NCI-H524 treated with DMSO at 0.1 percent for 48 hours (cell line): ENCODE results near the gene PPM1L.
"Not testable (repeated sequence)": the region's sequence is repeated elsewhere in the genome, so short reads cannot be mapped to it uniquely, and the experiment has no call there.

Experiments used
- DNase-seq: peaks from one replicate; lab custom pipeline; 2025; lab: John Stamatoyannopoulos, UW

The PPM1L gene

DNA sequence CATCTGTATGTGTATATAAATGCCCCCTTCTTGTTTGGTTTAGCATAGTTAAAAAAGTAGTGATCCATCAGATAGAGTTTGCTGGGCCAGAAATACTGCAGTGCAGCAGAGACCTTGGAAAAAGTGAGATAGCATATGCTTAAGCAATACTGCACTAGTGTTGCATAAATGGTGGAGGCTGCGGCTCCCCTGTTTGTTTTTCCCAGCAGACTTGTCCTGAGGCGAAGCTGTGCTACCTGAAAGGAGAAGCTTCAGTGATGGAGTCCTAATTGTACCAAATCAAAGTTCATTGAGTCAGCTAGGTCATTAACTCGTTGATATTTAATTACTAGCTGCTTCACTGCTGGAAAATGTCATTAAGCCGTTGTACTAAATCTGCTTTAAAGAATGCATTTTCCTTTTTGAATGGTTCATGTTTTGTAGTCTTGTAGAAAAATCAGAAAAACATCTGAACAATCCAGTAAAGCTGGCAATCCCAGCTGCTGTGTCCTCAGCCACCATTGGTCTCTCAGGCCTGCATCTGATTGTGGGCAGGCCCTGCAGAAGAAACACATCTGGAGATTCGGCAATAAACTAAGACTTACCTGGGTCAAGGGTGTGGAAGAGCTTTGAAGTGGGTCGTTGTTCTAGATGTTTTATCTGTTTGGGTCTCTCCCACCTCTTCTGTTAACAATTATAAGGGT lies 179.5 kb downstream of the PPM1L start:
- DNase-seq, result no peak

DNA sequence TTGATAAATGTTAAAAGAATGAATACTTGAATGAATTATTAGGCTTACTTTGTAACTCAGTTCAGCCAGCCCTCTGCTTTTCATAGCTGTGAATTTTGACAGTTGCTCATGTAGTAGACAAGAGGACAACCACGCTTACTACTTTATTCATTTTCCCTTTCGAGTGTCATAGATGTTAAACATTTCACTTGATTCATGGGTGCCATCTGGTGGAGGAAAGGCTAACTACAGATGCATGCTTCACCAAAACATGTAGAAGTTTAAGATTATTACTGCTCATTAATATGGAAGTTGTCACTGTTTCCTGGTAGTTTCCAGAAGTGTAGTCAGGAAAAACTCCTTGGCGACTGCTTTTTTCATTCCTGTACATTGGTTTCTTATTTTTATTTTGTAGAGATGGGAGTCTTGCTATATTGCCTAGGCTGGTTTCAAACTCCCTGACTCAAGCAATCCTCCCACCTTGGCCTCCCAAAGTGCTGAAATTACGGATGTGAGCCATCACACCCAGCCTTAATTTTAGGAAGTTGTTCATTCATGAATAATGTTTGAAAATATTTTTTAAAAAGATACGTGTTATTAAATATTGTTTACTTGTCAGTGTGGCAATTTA lies 186.0 kb downstream of the PPM1L start:
- no peak for DNase-seq

DNA sequence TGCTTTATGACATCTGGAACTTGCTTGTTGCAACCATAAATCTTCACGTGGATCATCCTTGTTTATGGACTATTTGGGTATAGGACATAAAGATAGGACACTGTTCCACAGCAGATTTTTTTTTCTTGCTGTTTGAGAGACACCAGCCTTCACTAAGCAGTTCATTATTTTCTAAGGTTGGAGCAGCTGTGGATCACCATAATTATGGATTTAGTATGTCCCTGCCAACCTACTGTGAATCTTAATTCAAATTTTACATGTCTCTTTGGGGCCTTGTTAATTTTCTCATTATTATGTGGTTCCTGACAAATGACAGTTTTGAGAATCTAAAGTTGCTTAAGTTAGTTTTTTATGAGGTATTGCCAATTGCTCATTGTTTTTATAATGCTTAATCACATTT lies 188.0 kb downstream of the PPM1L start:
- DNase-seq, result no peak

DNA sequence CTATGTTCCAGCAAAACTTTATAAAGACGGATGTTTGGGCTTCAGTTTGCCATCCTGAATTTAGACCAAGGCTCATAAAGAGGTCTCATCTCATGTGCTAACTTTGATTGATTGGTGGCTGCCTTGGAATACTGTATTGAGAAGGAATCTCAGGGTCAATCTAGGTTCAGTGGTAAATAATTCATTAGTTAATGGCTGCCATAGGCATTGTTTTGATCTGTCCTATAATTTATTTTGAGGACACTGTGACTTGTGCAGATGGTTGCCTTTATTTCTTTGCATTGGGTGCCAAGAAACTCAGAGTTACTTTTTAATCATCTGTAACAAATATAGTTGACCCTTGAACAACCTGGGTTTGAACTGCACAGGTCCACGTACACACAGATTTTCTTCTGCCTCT lies 189.3 kb downstream of the PPM1L start:
- DNase-seq, result no peak

DNA sequence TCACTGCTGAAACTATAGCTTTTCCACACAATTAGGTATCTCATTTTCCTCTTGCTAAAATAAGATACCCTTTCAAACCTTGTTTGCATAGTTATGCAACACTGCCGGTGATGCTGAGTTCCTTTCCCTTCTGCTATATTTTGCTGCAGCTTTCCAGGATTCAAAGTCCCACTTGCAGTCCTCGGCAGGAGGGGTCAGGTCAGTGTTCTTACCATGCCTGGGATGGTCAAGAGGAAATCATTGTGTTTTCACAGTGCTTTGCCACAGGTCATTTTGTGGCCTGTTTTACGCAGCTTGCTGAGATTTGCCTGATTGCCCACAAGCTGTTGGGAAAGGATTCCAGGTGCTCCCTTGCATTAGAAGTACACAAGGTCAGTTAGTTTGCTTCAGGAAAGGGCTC lies 192.2 kb downstream of the PPM1L start:
- no peak for DNase-seq

DNA sequence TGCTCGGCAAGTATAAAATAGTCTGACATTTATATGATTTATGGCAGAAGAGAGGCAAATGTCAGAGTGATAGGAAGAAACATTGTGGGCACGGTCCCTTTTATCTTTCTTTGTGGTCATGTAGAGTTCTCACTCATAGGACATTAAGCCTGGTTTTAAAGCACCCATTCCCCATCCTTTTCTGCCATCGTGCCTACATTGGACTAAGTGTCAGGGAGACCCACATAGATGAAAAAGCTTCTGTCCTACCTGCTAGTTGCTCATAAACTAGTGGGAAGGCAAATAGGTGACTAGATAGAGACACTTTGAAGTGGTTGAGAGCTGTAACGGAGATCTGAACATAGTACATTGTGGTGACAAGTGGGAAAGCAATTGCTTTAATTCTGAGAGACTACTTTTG lies 193.4 kb downstream of the PPM1L start:
- DNase-seq, result no peak

DNA sequence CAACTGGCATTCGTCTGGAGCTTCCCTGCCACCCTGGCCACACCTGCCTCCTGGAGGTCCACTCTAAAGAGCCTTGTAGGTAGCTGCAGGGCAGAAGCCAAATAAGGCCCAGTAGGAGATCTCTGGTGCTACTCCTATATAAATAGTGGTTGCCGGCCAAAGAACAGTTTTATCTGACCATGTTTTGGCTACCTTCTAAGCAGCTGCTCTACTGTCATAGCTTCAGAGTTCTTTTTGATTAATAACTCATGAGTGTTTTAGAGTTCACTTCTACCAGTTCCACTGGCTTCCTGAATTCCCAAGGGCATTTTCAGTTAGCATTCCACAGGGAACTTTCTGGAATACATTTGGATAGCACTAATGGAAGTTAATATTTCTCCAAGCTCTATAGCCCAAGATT lies 194.5 kb downstream of the PPM1L start:
- DNase-seq, result no peak

DNA sequence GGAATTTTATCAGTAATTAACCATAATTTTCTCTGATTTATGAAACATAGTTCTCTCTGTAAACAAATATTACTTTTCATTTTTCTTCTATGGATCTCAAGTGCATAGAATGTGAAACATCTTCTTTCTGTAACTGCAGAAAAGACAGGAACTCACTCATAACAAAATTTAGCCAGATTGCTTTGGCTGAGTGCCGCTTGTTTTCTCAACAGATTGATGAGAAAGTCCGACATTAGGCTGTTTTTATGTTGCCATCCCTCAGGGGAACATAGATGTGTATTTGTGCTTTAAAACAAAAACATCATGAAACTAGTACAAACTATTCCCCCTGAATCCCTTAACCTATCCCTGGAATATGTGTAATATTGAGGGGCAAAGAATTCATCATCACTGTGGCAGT lies 194.9 kb downstream of the PPM1L start:
- no peak for DNase-seq

DNA sequence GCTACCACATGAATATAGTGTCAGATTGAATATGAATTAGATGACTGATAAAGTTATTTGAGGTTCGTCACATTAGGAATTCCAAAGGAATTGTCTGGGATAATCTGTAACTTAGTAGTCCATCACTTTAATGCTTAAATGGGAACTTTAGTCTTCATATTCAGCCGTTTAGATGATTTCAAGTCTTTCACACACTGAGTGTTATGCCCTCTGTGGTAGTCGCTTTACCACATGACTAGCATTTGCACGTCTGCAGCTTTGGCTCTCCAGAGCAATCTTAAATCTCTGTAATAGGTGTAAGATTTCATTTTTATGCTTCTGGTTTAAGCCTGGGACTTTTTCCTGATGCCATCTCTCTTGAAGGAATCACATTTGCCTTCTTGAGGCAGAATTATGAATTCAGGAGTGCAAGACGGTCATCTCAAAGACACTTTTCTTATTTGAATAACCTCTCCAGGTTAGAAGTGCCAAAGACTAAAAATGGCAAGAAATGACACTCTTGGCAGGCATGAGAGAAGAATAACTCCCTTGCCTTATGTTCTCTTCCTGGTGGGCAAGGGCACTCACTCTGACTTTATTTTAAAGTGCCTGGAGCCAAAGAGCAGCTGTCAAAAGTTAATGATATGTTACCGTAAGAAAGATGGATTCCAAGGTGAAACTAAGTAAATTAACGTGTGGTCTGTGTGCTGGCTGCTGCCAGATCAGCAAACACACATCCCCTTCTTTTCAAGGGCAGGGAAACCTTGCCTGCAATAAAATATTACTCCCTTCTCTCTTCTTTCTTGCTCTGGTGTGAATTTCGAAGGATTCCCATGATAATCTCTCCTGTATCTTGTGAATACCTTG lies 195.8 kb downstream of the PPM1L start:
- peak; percentile 12 for DNase-seq

DNA sequence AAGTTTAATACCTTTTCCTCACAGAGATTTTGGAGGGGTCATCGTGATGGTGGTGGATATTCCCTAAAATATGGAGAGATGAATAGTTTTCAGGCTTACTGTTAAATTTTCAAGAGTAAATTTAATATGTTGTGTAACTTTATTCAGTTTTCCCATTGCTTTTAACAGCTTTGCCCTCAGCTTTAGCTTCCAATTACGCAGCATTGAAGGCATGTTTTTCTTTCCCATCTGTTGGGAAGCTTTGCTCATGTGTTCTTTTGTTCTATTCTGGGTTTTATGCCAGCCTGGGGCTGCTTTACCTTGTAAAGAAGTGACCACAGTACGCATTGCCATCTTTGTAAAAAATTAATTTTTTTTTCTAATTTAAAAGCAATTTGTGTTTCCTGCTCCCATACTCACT lies 197.7 kb downstream of the PPM1L start:
- no peak for DNase-seq

DNA sequence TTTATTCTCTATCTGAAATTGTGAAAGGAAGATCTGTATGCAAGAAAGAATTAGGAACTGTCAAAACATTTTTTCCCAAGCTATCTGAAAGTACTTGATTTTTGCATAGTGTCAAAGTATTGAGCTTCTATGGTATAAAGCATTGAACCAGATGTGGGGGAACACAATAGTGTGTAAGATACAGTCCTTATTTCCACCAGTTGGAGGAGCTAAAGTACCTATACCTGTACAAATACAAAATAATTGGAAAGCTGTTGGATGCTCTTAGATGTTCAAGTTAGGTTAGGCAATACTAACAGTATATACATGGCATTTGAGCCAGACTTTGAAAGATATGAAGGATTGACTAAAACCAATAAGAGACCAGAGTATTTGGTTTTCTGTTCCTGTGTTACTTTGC lies 200.8 kb downstream of the PPM1L start:
- no peak for DNase-seq

DNA sequence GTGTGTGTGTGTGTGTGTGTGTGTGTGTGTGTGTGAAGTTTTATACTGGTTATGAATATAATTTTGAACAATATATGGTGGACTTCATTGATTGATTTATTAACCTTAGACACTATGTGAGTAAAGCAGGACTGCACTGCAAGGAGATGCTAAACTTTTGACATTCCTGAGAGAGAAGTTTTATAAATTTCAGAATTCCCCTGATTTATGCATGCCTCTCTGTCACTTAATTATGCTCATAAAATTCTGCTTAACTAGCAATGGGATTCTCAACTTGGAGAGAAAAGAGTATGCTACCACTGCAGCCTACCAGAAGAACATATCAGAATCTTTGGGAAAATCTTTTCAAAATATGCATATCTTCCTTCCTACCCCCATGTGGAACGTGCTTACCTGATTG lies 204.5 kb downstream of the PPM1L start:
- DNase-seq, result no peak

DNA sequence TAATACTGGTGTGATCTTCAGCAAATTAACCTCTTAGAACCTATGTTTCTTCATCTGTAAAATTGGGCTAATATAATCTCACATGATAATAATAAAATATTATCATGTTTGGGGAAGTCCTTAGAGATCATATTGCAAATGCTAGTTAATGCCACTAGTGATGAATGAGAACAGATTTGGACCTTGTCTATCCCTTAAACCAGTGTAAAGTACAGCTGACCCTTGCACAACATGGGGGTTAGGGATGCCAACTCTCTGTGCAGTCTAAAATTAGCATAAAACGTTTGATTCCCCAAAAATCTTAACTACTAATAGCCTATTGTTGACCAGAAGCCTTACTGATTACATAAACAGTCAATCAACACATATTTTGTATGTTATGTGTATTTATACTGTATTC lies 207.9 kb downstream of the PPM1L start:
- DNase-seq, result no peak

DNA sequence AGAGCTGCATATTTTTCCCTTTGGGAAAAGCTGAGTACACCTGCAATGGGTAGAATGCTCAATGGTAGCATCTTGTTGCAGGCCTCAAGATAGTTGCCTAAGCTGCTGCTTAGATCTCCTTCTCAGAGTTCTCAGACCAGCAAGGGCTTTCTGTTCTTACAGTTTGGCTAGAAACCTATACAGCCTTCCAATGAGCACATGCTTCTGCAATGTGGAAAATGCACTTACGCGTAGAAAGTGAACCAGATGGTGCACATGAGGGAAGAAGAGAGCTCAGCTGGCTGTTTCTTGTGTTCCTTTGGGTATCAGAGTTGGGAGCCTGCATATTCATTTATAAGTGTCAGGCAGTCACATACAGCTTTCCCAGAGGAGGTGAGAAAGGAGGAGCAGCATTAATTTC lies 212.7 kb downstream of the PPM1L start:
- DNase-seq, result peak; percentile 42

DNA sequence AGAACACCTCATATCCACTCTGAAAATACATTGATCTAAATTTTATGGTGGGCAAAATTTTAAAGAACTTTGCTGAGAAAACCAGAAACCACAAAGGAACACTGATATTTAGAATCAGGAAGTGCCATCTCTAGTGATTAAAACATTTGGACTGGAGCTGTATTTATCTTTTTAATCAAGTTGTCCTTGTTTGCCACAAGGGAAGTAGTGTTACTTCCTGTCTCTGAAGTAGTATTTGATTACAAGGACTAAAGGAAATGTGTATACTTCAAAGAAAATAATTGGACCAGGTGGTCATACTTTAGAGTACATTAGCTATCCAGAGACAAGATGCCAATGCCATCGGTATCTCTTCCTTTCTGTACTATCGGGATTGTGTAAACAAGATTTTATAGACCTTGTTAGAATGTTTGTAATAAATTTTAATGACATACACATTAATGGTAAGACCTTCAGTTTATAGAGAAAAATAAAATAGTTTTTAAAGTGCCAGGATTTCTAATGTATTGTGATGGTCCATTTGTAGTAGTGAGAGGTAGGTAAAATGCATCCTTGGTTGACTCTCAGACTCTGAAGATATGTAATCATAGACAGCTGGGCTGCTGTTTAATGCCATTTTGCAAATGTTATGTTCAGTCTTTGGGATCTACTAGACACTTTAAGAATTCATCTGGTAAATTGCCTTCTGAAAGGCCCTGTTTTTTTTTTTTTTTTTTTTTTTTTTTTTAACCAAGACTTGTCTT lies 217.2 kb downstream of the PPM1L start:
- DNase-seq, result no peak

DNA sequence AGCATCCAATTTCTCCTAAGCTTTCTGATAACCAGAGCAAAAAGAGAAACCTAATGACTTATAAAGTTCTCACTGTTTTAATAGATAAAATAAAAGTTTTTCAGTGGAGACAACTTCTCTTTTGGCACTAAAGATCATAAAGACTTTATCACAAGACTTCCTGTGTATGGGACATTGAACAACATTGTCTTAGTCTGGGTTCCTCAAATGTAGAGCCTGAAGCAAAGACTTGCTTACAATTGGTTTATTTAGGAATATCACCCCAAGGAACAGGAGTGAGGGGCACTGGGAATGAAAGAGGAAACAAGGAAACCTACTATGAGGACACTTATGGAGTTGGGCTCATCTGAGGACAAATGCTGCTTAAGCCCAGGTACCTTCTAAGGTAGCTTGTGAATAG lies 221.7 kb downstream of the PPM1L start:
- DNase-seq, result no peak

DNA sequence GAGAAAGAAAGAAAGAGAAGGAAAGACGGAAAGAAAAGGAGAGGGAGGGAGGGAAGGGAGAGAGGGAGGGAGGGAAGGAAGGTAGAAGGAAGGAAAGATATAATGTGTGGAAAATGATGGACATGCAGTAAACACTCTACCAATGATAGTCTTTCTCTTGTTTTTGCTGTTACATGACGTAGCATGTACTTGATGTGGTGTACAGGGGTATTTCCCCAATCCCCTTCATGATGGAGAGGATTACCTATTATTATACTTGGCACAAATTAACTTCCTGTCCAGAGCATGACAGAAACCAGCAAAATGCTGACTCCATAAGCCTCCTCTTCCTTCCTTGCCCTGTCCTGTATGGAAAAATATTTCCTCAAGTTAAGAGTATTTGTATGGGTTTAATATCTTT lies 224.7 kb downstream of the PPM1L start:
- no peak for DNase-seq

DNA sequence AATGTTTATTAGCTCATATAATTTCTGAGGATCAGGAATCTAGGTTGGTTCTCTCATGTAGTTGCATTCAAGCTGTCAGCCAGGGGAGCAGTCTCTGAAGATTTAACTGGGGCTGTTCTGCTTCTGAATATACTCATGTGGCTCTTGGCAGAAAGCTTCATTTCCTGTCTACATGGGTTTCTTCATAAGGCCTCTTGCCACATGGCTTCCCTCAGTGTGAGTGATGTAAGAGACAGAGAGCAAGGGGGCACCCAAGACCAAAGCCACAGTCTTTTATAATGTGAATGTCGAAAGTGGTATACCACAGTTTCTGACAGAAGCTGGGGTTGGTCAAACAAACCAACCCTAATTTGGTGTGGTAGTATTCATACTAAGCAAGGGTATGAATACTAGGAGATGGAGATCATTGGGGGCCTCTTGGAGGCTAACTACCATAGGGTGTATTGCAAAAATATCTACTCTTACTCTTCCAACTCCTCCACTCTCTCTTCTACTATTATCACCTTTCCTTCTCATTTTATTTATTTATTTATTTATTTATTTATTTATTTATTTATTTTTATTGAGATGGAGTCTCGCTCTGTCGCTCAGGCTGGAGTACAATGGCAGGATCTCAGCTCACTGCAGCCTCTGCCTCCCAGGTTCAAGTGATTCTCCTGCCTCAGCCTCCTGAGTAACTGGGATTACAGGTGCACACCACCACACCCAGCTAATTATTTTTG lies 225.3 kb downstream of the PPM1L start:
- DNase-seq, result no peak

DNA sequence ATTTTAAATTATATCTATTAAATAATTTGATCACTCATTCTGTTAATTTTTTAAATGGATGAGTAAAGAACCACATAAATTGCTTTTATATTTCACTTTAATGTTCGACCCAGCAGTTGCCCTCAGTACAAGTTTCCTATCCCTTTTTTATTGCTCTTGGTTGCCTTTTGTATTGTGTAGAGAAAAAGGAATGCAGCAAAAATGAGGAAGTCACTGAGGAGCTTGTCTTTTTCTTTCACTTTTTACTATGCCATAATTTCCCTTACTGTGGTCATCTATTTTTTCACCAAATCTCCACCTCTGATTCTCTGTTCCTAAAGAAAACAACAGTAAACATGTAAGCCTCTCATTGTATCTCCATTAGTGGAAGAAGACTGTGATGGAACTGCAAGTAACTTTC lies 226.5 kb downstream of the PPM1L start:
- DNase-seq, result no peak

DNA sequence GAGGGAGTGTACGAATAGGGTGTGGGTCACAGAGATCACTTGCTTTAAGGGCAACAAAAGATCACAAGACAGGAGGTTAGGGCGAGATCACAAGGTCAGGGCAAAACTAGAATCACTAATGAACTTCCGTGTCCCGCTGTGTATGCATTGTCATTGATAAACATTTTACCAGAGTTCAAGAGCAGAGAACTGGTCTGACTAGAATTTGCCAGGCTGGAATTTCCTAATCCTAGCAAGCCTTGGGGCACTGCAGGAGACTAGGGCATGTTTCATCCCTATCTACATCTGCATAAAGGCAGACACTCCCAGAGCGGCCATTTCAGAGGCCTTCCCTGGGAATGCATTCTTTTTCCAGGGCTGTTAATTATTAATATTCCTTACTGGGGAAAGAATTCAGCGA lies 227.9 kb downstream of the PPM1L start:
- DNase-seq, result not testable (repeated sequence)

DNA sequence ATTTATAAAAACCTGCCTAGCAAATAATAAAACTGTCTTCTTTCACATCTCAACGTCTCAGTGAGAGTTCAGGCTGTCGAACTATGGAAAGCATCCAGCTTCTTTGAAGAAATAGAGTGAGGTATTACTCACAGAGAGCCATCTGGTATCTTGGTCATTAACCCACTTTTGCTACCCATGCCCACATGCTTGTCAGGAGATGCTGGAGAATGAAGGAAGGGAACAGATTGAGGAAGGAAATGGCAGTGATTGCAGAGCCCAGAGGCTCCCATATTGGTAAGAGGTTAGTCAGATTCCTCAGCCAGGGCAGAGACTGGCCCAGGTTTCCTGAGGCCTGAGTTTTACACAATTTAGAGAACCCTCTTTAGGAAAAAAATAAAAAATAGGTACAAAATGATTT lies 230.0 kb downstream of the PPM1L start:
- peak; percentile 74 for DNase-seq
